Measurements from ENCODE around the gene AGER.
A peak's percentile ranks its signal among the peaks of the same experiment; 100 is the strongest.

Gene AGER

DNA sequence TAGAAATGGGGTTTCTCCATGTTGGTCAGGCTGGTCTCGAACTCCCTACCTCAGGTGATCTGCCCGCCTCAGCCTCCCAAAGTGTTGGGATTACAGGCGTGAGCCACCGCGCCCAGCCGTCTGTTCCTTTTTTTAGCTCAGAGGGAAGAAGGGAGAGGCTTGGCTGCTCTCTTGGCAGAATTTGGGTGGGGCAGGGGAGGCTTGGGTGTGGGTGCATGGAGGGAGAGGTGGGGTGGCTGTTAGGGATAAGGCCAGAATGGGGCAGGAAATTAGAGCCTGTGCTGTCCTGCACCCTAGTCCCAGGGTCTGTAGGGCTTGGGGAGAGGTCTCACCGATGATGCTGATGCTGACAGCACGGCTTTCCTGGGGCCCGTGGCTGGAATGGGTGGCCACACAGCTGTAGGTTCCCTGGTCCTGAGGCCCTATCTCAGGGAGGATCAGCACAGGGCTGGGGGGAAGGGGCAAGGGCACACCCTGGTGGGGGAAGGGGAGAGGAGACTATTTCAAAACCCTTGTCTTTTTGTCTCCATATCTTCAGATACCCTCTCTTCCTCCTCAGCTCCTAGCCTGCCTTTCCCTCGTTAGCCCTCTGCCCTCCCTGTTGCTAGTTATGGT is 2.0 kb downstream of the AGER start:
- no peak for TF ChIP-seq ZFX (IDR thresholded peaks at IDR 0.05)
- no peak for TF ChIP-seq CTCF (conservative IDR thresholded peaks at IDR 0.05)
- H3K27ac ChIP-seq: no peak overlapping the region

DNA sequence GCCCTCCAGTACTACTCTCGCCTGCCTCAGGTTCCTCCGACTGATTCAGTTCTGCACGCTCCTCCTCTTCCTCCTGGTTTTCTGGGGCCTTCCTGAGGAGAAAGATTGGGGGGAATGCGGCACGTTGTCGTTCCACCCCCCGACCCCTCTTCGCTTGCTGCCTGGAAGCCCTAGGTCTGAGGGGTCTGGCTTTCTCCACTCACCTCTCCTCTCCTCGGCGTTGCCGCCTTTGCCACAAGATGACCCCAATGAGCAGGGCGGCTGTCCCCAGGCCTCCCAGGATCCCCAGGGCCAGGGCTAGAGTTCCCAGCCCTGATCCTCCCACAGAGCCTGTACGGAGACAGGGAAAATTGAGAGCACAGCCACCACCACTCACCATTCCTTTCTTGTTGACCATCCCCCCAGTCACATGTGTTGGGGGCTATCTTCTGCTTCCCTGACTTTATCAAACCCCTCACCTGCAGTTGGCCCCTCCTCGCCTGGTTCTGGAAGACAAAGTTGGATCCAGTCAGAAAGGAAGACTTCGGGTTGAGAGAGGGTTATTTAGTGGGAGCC is 2.8 kb downstream of the AGER start:
- TF ChIP-seq ZFX (IDR thresholded peaks at IDR 0.05): no peak
- TF ChIP-seq CTCF (conservative IDR thresholded peaks at IDR 0.05): no peak

DNA sequence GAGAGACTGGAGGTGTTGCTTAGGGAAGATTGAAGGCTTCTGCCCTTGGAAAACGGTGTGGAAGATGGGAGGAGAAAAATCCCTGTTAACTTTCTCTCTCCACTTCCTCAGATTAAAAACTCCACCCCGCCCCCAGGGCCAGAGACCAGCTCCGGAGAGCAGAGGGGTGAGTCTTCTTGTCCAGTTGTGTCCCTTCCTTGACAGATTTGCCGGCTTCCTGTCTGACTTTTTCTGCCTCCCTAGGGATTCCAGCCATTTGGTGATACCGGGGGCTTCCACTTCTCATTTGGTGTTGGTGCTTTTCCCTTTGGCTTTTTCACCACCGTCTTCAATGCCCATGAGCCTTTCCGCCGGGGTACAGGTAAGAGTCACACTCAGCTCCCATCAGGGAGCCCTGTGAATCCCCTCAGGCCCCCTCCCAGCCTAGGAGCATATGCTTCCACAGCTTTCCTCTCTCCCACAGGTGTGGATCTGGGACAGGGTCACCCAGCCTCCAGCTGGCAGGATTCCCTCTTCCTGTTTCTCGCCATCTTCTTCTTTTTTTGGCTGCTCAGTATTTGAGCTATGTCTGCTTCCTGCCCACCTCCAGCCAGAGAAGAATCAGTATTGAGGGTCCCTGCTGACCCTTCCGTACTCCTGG is 4.2 kb downstream of the AGER start:
- no peak overlapping the region for H3K27ac ChIP-seq
- TF ChIP-seq ZFX (IDR thresholded peaks at IDR 0.05): no peak
- TF ChIP-seq CTCF (conservative IDR thresholded peaks at IDR 0.05): no peak

More for the DNA sequence above, 2.8 kb downstream of the AGER start:
- H3K27ac ChIP-seq: no peak overlapping the region

DNA sequence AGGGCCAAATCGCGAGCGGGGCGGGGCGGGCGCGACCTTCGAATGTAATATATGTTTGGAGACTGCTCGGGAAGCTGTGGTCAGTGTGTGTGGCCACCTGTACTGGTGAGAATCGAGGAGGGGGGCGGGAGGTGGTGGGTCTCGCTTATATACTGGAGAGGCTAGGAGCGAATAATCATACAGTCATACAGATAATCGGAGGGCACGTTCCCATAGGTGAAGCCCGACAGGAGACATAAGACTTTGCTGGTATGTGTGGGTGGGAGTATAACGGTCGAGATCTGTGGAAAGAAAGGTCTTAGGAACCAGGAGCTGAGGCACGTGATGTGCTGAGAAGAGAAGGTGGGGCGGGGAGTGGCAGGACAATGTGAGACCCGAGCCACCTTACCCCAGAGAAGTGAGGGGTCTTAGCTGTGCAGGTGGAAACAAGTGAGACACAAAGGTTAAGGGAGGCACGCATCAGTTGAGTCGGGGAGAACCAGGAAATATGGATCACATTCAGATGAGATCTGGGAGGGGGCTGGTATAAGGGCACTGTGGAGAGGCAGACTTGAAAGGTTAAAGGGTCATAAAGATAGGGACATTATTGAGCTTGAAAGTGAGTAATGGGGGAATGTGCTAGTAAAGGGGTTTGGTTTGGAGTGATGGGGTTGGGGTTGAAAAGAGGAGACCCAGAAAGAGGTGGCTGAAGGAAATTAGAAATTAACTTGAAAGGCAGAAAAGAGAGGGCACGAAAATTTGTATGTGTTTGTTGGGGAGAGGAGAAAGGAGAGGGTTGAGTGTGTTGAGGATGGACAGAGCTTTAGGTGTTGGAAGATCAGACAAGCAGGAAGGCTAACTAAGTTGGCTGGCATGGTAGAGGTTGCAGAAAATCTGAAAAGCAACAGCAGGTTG is 5.3 kb downstream of the AGER start:
- H3K27ac ChIP-seq: peak overlapping the region; percentile 81
- TF ChIP-seq CTCF (conservative IDR thresholded peaks at IDR 0.05) (no peak), ZFX (IDR thresholded peaks at IDR 0.05) (no peak)

DNA sequence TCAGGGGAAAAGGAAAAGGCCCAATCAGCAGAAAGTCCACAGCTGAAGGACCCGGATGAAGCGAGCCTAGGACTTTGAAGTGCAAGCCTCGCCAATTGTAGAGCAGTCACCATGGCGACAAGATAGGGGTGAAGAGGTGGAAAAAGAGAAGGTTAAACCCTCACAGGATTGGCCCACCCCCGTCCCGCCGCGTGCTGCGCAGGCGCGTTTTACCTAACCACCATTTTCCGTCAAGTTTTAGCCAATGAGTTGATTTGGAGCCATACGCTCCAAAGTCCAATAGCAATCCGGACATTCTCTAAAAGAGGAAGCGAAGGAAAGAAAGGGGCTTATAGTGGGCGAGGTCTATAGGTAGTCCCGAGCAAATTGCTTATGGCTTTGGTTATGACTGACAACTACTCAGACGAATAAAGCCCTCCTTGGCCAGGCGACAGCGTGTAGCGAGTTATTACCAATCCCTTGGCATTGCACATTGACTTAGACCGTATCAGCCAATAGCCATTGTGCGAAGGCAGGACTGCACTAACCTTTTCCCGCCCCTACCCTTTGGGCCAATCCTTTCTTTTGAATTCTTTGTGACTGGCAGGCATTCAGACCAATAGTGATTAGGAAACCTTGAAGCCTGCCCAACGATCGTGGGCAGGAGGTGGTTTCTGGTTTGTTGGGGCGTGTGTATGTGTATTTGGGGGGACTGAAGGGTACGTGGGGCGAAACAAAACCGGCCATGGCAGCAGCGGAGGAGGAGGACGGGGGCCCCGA is 6.1 kb downstream of the AGER start, which contains the start of gene RNF5:
Gene RNF5, plus strand, starts transcription at position 618 of the 759 bp plus-strand sequence. Its CDS starts 107 bp downstream, at position 725.
- peak within 1 kb of the TSS; percentile 81 for H3K27ac ChIP-seq

More for the DNA sequence above, 6.1 kb downstream of the AGER start, which contains the start of gene RNF5:
- TF ChIP-seq ZFX (IDR thresholded peaks at IDR 0.05) (no peak), CTCF (conservative IDR thresholded peaks at IDR 0.05) (no peak)
